ENCODE results near the gene FOXN3.
"Not testable (repeated sequence)": the region's sequence is repeated elsewhere in the genome, so short reads cannot be mapped to it uniquely, and the experiment has no call there.

Gene FOXN3

DNA sequence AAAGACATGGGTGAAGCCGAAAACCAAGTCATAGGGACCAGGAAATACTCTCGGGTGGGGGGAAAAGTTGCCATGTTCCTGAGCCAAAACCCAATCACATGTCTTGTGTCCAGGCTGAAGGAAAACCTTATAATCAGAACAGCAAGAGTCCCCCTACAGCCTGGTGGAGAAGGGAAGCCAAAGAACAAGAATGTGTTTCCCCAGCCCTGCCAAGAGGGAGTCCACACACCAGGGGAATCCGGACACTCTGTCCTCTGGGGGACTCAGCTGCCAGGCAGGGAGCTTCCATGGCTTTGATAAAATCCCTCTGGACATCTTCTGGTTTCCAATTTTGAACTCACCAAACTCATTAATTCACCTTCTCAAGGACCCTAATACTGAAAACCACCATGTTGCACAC, 273.0 kb downstream of the FOXN3 start:
- no peak for DNase-seq

DNA sequence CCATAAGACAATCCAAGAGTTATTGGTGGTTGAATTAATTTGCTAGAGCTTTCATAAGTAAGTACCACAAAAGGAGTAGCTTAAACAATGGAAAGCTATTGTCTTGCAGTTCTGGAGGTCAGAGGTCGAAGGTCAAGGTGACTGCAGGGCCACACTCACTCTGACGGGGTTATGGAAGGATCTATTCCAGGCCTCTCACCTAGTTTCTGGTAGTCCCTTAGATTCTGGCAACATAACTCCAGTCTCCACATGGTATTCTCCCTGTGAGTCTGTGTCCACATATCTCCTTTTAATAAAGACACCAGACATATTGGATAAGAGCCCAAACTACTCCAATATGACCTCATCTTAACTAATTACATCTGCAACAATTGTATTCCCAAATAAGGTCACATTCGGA, 273.4 kb downstream of the FOXN3 start:
- DNase-seq: no peak

- no peak for DNase-seq
Measured at GRCh38 chr14:89142366-89142765, 274.7 kb downstream of the FOXN3 start.

- DNase-seq: no peak
Measured at GRCh38 chr14:89141862-89142261, 275.2 kb downstream of the FOXN3 start.

DNA sequence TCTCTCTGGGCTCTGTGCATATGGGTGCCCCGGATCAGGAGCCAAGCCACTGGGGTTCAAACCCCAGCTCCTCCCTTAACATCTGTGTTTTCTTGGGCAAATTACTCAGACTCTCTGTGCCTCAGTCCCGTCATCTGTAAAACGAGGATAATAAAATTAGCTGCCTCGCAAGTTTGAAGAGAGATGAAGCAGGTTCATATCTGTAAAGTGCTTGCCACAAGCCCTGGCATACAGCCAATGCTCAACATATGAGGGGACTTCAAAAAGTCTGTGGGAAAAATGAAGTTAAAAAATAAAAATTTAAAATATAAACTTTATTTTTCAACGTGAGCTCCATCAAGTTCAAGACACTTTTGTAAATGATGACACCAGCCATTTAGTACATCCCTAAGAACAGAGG, 276.7 kb downstream of the FOXN3 start:
- no peak for DNase-seq

- DNase-seq: no peak
Measured at GRCh38 chr14:89139404-89140247, 277.4 kb downstream of the FOXN3 start.

DNA sequence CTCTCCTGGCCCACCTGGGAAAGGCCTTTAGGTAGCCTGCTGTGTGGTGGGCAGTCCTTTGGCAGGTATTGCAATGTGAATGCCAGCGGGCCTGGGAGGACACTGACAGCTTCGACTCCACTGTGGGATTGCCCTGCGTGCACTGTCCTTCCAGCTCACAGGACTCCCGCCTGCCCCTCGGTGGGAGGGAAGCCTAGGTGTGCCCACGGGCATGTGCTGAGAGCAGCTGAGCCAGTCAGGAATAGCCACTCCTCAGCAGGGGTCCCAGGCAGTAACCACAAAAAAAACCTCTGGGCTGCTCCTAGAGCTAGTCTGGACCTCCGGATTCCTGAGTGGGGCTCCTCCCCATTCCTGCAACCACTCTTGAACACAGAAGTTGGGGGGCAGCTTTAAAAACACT, 278.2 kb downstream of the FOXN3 start:
- DNase-seq: no peak

GRCh38 chr14:89137526-89138163, 279.4 kb downstream of the FOXN3 start:
- DNase-seq: no peak

DNA sequence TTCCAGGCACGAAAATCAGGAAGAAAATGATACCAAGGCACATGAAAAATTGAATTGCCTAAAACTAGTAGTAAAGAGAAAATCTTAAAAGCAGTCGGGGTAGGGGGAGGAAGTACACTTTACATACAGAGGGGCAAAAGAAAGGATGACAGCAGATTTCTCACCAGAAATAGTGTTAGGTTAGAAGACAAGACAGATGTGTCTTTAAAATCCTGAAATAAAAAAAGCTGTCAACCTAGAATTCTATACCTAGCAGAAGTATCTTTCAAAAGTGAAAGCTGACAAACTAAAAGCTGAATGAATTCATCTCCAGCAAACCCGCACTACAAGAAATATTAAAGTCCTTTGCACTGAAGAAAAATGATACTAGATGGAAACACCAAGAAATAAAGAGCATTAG, 280.4 kb downstream of the FOXN3 start:
- no peak for DNase-seq

- DNase-seq: no peak
Measured at GRCh38 chr14:89134640-89135039, 282.4 kb downstream of the FOXN3 start.

DNA sequence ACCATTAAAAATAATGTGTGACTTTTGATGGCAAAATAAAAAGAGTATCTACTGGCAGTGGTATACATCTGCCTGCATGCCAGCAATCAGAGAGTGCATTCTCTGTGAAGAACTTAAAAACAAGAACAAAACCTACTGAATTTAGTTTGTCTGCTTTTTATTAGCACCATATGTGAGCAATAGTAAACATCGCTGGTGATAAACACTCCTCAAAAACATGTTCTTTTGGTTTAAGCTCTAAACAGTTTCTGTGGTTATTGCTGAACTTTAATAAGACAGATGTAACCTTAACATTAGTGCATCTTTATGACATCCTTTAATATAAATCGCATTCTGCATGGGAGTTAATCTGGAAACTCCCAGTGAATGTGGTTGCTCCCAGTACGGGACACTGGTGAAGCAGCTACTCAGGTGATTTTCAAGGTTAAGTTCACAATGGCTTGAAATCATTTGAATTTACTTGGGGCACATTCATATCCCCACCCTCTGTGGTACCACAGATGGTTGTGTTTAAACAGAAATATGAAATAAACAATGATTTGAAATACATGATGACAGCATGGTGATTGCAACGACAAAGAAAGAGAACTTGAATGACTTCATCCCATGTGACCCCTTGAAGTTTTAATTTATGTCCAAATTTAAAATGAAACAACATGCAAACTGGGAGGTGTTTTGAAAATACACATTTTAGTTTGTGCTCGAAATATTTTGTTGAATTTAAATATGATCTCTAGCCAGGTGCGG, 285.9 kb downstream of the FOXN3 start:
- no peak for DNase-seq

- DNase-seq: no peak
Measured at GRCh38 chr14:89129570-89129969, 287.5 kb downstream of the FOXN3 start.

DNA sequence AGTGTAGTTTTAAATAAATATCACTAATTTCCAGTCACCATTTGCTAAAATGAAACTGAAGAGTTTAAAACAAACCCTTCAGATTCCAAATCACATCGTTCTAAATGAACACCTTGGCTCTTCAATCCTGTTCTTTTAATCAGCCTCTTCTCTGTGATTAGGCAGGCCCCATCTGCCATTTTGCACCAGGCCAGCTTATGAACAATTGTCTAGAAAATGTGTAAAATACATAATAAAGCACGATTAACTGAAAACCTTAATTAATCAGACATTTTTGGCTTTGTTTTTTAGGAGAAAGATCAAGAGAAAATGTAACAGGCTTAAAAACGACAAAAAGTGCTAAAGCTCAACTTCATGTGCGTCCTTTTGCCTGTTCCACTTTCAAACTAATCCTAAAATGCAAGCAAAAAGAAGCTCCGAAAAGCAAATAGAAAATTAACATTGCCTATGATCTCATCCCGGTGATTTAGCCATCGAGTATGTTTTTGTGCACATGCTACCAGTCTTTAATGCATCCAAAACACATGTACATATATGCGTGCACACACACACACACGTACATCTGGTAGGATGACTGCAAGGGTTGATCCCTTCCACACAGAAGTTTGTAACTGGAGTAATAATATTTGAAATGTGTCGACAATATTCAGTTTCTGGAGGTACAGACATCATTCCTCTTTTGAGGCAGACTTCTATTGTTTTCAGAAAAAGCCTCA, 288.6 kb downstream of the FOXN3 start:
- no peak for DNase-seq

GRCh38 chr14:89126461-89126860, 290.6 kb downstream of the FOXN3 start:
- no peak for DNase-seq

- DNase-seq: no peak
Measured at GRCh38 chr14:89125216-89125615, 291.8 kb downstream of the FOXN3 start.

GRCh38 chr14:89123851-89124250, 293.2 kb downstream of the FOXN3 start:
- no peak for DNase-seq

DNA sequence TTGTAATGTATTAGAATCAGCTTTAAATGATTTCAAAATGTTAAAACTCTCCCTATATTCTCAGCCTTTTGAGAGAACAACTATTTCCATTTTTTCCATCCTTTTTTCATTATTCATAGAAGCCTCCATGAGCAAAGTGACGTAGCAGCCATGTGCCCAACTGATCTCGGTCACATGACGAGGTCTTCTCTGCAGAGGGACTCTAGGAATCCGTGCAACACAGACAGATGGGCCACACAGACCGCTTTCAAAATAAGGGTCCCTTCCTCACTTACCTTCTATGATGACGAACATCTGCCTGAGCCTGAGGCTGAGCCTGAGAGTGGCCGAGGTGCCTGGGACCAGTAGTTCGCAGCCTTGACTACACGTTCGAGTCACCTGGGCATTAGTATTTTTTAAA, 293.8 kb downstream of the FOXN3 start:
- DNase-seq: no peak

DNA sequence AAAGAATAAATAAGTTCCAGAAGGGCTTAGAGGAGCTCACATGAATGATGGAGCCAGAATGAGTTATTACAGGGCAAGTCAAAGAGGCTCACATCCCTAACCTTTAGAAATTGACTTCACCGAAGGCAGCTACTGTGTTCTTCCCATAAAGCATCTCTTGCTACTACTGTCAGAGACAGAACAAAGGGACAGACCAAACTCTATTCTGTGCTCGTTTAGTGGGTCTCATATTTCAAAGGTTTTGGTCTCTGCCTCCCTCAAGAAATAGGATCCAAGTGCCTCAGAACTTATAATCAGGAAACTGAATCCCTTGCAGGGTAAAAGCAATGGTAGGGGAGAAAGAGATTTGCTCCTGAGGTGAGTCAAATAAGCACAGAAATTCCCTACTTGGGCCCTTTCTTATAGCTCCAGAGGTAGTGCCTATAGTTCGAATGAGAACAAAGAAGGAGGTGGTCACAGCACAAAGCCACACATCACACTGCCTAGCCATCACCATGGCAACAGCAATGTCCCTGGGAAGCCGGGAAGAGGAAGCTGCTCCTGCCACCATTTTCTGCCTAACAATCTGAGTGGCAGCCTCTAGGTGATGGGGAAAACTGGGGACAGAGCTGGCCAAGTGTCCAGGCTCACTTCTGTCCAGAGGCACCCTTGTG, 294.9 kb downstream of the FOXN3 start:
- no peak for DNase-seq

GRCh38 chr14:89117012-89117411, 300.0 kb downstream of the FOXN3 start:
- no peak for DNase-seq

- no peak for DNase-seq
Measured at GRCh38 chr14:89114109-89114508, 302.9 kb downstream of the FOXN3 start.

DNA sequence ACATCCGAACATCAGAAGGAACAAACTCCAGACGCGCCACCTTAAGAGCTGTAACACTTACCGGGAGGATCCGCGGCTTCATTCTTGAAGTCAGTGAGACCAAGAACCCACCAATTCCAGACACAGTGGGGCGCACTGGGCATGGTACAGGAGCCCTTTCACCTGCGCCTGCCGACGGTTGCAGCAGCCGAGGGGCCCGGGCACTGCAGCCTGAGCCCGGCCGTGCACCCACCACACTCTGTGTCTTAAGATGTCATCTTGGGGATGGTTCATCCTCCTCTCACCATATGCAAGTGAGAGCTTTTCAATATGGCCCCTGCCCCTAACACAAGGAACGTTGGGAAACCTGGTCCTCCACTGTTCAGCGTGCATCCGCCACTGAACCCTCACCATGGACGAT, 304.3 kb downstream of the FOXN3 start:
- no peak for DNase-seq

DNA sequence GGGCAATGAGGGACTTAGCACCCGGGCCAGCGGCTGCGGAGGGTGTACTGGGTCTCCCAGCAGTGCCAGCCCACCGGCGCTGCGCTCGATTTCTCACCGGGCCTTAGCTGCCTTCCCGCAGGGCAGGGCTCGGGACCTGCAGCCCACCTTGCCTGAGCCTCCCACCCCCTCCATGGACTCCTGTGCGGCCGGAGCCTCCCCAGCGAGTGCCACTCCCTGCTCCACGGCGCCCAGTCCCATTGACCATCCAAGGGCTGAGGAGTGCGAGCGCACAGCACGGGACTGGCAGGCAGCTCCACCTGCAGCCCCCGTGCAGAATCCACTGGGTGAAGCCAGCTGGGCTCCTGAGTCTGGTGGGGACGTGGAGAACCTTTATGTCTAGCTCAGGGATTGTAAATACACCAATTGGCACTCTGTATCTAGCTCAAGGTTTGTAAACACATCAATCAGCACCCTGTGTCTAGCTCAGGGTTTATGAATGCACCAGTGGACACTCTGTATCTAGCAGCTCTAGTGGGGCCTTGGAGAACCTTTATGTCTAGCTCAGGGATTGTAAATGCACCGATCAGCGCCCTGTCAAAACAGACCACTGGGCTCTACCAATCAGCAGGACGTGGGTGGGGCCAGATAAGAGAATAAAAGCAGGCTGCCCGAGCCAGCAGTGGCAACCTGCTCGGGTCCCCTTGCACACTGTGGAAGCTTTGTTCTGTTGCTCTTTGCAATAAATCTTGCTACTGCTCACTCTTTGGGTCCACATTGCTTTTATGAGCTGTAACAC, 305.1 kb downstream of the FOXN3 start:
- DNase-seq: not testable (repeated sequence)
